Endodermal cell (in vitro differentiated cells): ENCODE measurements around the gene TINAGL1. TPM values are rescaled to one million over a fixed set of nuclear protein-coding genes. Genes with fewer than 3 reads are reported as not detected.

ENCODE experiments used
- DNase-seq: peaks from one replicate; pipeline ENCODE4 v3.0.0-alpha.2; 2017
- H3K27ac ChIP-seq: 2 replicates; pipeline ENCODE4 v1.5.1; 2013; ENCODE audit warnings: mild to moderate bottlenecking, low read depth, low read length, moderate library complexity
- H3K27me3 ChIP-seq: 2 replicates; pipeline ENCODE4 v1.6.1; 2013; ENCODE audit warnings: mild to moderate bottlenecking, low read length, moderate library complexity; ENCODE audit not compliant: insufficient read depth, control insufficient read depth, poor library complexity, severe bottlenecking
- H3K36me3 ChIP-seq: 2 replicates; pipeline ENCODE4 v1.7.0; 2013; ENCODE audit warnings: mild to moderate bottlenecking, low read length, moderate library complexity; ENCODE audit not compliant: control insufficient read depth, insufficient read depth
- H3K4me1 ChIP-seq: one replicate; pipeline ENCODE4 v1.7.0; 2013; ENCODE audit warnings: low read length; ENCODE audit not compliant: control insufficient read depth, insufficient read depth
- H3K4me3 ChIP-seq: 2 replicates; pipeline ENCODE4 v1.5.1; 2013; ENCODE audit warnings: mild to moderate bottlenecking, low read length, moderate library complexity
- H3K9ac ChIP-seq: 2 replicates; pipeline ENCODE4 v1.6.1; 2013; ENCODE audit warnings: mild to moderate bottlenecking, low read length, moderate library complexity; ENCODE audit not compliant: poor library complexity, severe bottlenecking; ENCODE audit errors: extremely low read depth
- H3K9me3 ChIP-seq: 2 replicates; pipeline ENCODE4 v1.6.1; 2013; ENCODE audit warnings: mild to moderate bottlenecking, low read length, moderate library complexity; ENCODE audit not compliant: control insufficient read depth
- H3K27ac Mint-ChIP-seq: 2 replicates; pipeline ENCODE4 v1.8.0; 2020; ENCODE audit warnings: mixed read lengths
- H3K27me3 Mint-ChIP-seq: 2 replicates; pipeline ENCODE4 v1.8.0; 2021; ENCODE audit warnings: mild to moderate bottlenecking, mixed read lengths; ENCODE audit not compliant: insufficient read depth
- H3K36me3 Mint-ChIP-seq: 2 replicates; pipeline ENCODE4 v1.8.0; 2020; ENCODE audit warnings: low read depth, mixed read lengths
- H3K4me1 Mint-ChIP-seq: 2 replicates; pipeline ENCODE4 v1.8.0; 2020; ENCODE audit warnings: mixed read lengths
- H3K4me3 Mint-ChIP-seq: 2 replicates; pipeline ENCODE4 v1.8.0; 2020; ENCODE audit warnings: mild to moderate bottlenecking, moderate library complexity, mixed read lengths
- H3K9me3 Mint-ChIP-seq: 2 replicates; pipeline ENCODE4 v1.8.0; 2020; ENCODE audit warnings: mild to moderate bottlenecking, mixed read lengths
- WGBS, 2 experiments: methylation state at CpG; one replicate each; pipeline versions ENCODE4 v1.1.5 to v1.1.7; 2013; ENCODE audit warnings: missing lambda C conversion rate in 2 of 2, mixed read lengths in 1 of 2; ENCODE audit not compliant: insufficient coverage in 1 of 2, insufficient read length in 1 of 2; 5-methylcytosine and 5-hydroxymethylcytosine counted together
- total RNA-seq, 2 donors: library from RNA; stranded (reverse); fragmentation: NEBNext Ultra II Directional in 1 of 2; extraction: Animal tissue kit (Norgen Biotek cat#: 25700) in 1 of 2; gene quantifications; 2 replicates in 1 of 2; 3 replicates in 1 of 2; pipeline ENCODE4 v1.2.1, GENCODE V29; 2021
- TF ChIP-seq, protein P1 (sequence below): fragments of 200-600 bp; sonication (generic); conservative IDR thresholded peaks from 2 replicates; pipeline ENCODE4 v1.5.0; 2021; ENCODE audit warnings: antibody characterized with exemption, mild to moderate bottlenecking

TINAGL1 gene
- total RNA-seq, 2 donors from 2014 or later: 3.0 to 3.4 TPM

GRCh38 chr1:31560394-31560793 is 15.9 kb upstream of the TINAGL1 start:
- H3K27me3 Mint-ChIP-seq: peaks cover 1% of the 10 kb centered on the region
- no peak overlapping the region for H3K27ac ChIP-seq

GRCh38 chr1:31562707-31563360 is 13.5 kb upstream of the TINAGL1 start:
- Histone ChIP-seq H3K9ac (peak overlapping the region; percentile 6), H3K36me3 (no peaks in the 10 kb centered on the region), H3K27me3 (no peaks in the 10 kb centered on the region), H3K4me3 (no peak overlapping the region), H3K4me1 (peaks cover 3% of the 10 kb centered on the region), H3K9me3 (peaks cover 12% of the 10 kb centered on the region), H3K27ac (no peak overlapping the region)
- Mint-ChIP-seq H3K27me3 (peaks cover 1% of the 10 kb centered on the region), H3K4me1 (peaks cover 14% of the 10 kb centered on the region), H3K27ac (peak overlapping the region; percentile 94), H3K4me3 (no peak overlapping the region), H3K36me3 (no peaks in the 10 kb centered on the region), H3K9me3 (no peaks in the 10 kb centered on the region)
- 63 to 67% methylated on average over 1 to 3 of the region's 3 CpGs for WGBS, 2 experiments
- peak; percentile 85 for DNase-seq
- TF ChIP-seq, protein P1, sequence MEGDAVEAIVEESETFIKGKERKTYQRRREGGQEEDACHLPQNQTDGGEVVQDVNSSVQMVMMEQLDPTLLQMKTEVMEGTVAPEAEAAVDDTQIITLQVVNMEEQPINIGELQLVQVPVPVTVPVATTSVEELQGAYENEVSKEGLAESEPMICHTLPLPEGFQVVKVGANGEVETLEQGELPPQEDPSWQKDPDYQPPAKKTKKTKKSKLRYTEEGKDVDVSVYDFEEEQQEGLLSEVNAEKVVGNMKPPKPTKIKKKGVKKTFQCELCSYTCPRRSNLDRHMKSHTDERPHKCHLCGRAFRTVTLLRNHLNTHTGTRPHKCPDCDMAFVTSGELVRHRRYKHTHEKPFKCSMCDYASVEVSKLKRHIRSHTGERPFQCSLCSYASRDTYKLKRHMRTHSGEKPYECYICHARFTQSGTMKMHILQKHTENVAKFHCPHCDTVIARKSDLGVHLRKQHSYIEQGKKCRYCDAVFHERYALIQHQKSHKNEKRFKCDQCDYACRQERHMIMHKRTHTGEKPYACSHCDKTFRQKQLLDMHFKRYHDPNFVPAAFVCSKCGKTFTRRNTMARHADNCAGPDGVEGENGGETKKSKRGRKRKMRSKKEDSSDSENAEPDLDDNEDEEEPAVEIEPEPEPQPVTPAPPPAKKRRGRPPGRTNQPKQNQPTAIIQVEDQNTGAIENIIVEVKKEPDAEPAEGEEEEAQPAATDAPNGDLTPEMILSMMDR: no peak

More at GRCh38 chr1:31560394-31560793, 15.9 kb upstream of the TINAGL1 start:
- no peaks in the 10 kb centered on the region for H3K9me3 Mint-ChIP-seq
- TF ChIP-seq, protein P1: no peak
- H3K4me1 ChIP-seq: peaks cover 3% of the 10 kb centered on the region
- DNase-seq: no peak
- no peak overlapping the region for H3K27ac Mint-ChIP-seq
- H3K9me3 ChIP-seq: peaks cover 12% of the 10 kb centered on the region
- H3K36me3 ChIP-seq: no peaks in the 10 kb centered on the region
- no peaks in the 10 kb centered on the region for H3K27me3 ChIP-seq
- H3K9ac ChIP-seq: no peak overlapping the region
- H3K4me3 Mint-ChIP-seq: no peak overlapping the region
- H3K36me3 Mint-ChIP-seq: no peaks in the 10 kb centered on the region
- 73% methylated on average over 3 of the region's 4 CpGs; no CpG with 5 or more reads in 1 of the 2 experiments for WGBS, 2 experiments
- peaks cover 14% of the 10 kb centered on the region for H3K4me1 Mint-ChIP-seq
- H3K4me3 ChIP-seq: no peak overlapping the region

GRCh38 chr1:31564606-31564989 is 11.7 kb upstream of the TINAGL1 start:
- Histone ChIP-seq H3K27ac (no peak overlapping the region), H3K36me3 (no peaks in the 10 kb centered on the region), H3K9me3 (peaks cover 6% of the 10 kb centered on the region), H3K9ac (no peak overlapping the region), H3K27me3 (no peaks in the 10 kb centered on the region), H3K4me3 (no peak overlapping the region), H3K4me1 (peaks cover 3% of the 10 kb centered on the region)
- TF ChIP-seq, protein P1: no peak
- Mint-ChIP-seq H3K36me3 (no peaks in the 10 kb centered on the region), H3K4me1 (peaks cover 14% of the 10 kb centered on the region), H3K4me3 (no peak overlapping the region), H3K27ac (peak overlapping the region; percentile 84), H3K27me3 (peaks cover 1% of the 10 kb centered on the region), H3K9me3 (no peaks in the 10 kb centered on the region)
- DNase-seq: peak; percentile 61
- WGBS, 2 experiments: 87 to 93% methylated on average over 5 of the region's 5 CpGs
